NCI-H460 (cell line): Measurements from ENCODE around the gene C4orf36. TPM values are rescaled to one million over a fixed set of nuclear protein-coding genes. Genes with fewer than 3 reads are reported as not detected.

Source experiments
- DNase-seq: peaks from one replicate; pipeline ENCODE4 v3.0.0-alpha.2; 2016; ENCODE audit warnings: low read depth; ENCODE audit errors: extremely low read depth
- total RNA-seq: library from RNA; depleted of rRNA; stranded (reverse); fragments of >200 nt; shearing (Covaris generic); gene quantifications from 2 replicates; pipeline ENCODE4 v1.2.3, GENCODE V29; 2014

C4orf36 gene
- total RNA-seq, 1 experiment from 2014 or later = 0.20 TPM

GRCh38 chr4:86870442-86871069 is 21.7 kb downstream of the C4orf36 start:
- no peak for DNase-seq

GRCh38 chr4:86857341-86858052 is 34.7 kb downstream of the C4orf36 start:
- DNase-seq = no peak

GRCh38 chr4:86856896-86857295 is 35.3 kb downstream of the C4orf36 start:
- DNase-seq = no peak

- DNase-seq = no peak
These were observed 36.6 kb downstream of the C4orf36 start for GRCh38 chr4:86855572-86855971.

GRCh38 chr4:86853209-86853608 is 39.0 kb downstream of the C4orf36 start:
- DNase-seq = no peak

- DNase-seq = no peak
These were observed 43.2 kb downstream of the C4orf36 start, which contains the start of gene SLC10A6 for GRCh38 chr4:86848732-86849619. Gene SLC10A6, minus strand, starts transcription at chr4:86849384. Its CDS starts 269 bp downstream, at chr4:86849115.

GRCh38 chr4:86848136-86848535 is 44.1 kb downstream of the C4orf36 start:
- DNase-seq = no peak

GRCh38 chr4:86847571-86847970 is 44.7 kb downstream of the C4orf36 start:
- no peak for DNase-seq

- no peak for DNase-seq
These were observed 45.3 kb downstream of the C4orf36 start for GRCh38 chr4:86846921-86847320.

GRCh38 chr4:86845593-86845992 is 46.6 kb downstream of the C4orf36 start:
- no peak for DNase-seq

GRCh38 chr4:86841309-86841708 is 50.9 kb downstream of the C4orf36 start:
- no peak for DNase-seq

GRCh38 chr4:86840858-86841257 is 51.4 kb downstream of the C4orf36 start:
- DNase-seq = no peak

GRCh38 chr4:86837691-86838503 is 54.3 kb downstream of the C4orf36 start:
- DNase-seq = no peak

- no peak for DNase-seq
These were observed 56.5 kb downstream of the C4orf36 start for GRCh38 chr4:86835677-86836076.

GRCh38 chr4:86834901-86835300 is 57.3 kb downstream of the C4orf36 start:
- no peak for DNase-seq

GRCh38 chr4:86833615-86834014 is 58.6 kb downstream of the C4orf36 start:
- no peak for DNase-seq

- peak; percentile 12 for DNase-seq
These were observed 60.7 kb downstream of the C4orf36 start for GRCh38 chr4:86831262-86832130.
